Chondrocyte (in vitro differentiated cells): ENCODE measurements around the gene UBA52. TPM values are rescaled to one million over a fixed set of nuclear protein-coding genes. Genes with fewer than 3 reads are reported as not detected.
A peak's percentile ranks its signal among the peaks of the same experiment; 100 is the strongest.
"Not testable (repeated sequence)": the region's sequence is repeated elsewhere in the genome, so short reads cannot be mapped to it uniquely, and the experiment has no call there.

ENCODE experiments used
- DNase-seq: peaks from one replicate; pipeline ENCODE4 v3.0.0; 2021; ENCODE audit warnings: mixed read lengths, low spot score
- H3K27ac Mint-ChIP-seq: one replicate; pipeline ENCODE4 v1.8.0; 2021; ENCODE audit warnings: mild to moderate bottlenecking, moderate library complexity, mixed read lengths; ENCODE audit not compliant: unreplicated experiment
- H3K27me3 Mint-ChIP-seq: 2 replicates; pipeline ENCODE4 v1.8.0; 2021; ENCODE audit warnings: low read depth, mixed read lengths
- H3K36me3 Mint-ChIP-seq: 2 replicates; pipeline ENCODE4 v1.8.0; 2021; ENCODE audit warnings: low read depth, mixed read lengths
- H3K4me1 Mint-ChIP-seq: 2 replicates; pipeline ENCODE4 v1.8.0; 2021; ENCODE audit warnings: low read depth, mild to moderate bottlenecking, mixed read lengths
- H3K4me3 Mint-ChIP-seq: one replicate; pipeline ENCODE4 v1.8.0; 2021; ENCODE audit warnings: mild to moderate bottlenecking, moderate library complexity, mixed read lengths; ENCODE audit not compliant: unreplicated experiment
- H3K9me3 Mint-ChIP-seq: 2 replicates; pipeline ENCODE4 v1.8.0; 2021; ENCODE audit warnings: low read depth, mixed read lengths
- total RNA-seq: library from RNA; stranded (reverse); gene quantifications from 3 replicates; pipeline ENCODE4 v1.2.1, GENCODE V29; 2021
- TF ChIP-seq, protein P1 (sequence below): fragments of 200-600 bp; sonication (generic); IDR thresholded peaks from 2 replicates; pipeline ENCODE4 v1.5.0; 2021; ENCODE audit warnings: antibody characterized with exemption, mild to moderate bottlenecking, moderate library complexity

Gene UBA52
- total RNA-seq, 1 donor from 2014 or later = 749 TPM

- Mint-ChIP-seq H3K36me3 (no peaks in the 10 kb centered on the region), H3K4me1 (peaks cover 9% of the 10 kb centered on the region), H3K9me3 (no peaks in the 10 kb centered on the region), H3K27ac (no peak overlapping the region), H3K27me3 (peaks cover 6% of the 10 kb centered on the region), H3K4me3 (no peak overlapping the region)
- TF ChIP-seq, protein P1, sequence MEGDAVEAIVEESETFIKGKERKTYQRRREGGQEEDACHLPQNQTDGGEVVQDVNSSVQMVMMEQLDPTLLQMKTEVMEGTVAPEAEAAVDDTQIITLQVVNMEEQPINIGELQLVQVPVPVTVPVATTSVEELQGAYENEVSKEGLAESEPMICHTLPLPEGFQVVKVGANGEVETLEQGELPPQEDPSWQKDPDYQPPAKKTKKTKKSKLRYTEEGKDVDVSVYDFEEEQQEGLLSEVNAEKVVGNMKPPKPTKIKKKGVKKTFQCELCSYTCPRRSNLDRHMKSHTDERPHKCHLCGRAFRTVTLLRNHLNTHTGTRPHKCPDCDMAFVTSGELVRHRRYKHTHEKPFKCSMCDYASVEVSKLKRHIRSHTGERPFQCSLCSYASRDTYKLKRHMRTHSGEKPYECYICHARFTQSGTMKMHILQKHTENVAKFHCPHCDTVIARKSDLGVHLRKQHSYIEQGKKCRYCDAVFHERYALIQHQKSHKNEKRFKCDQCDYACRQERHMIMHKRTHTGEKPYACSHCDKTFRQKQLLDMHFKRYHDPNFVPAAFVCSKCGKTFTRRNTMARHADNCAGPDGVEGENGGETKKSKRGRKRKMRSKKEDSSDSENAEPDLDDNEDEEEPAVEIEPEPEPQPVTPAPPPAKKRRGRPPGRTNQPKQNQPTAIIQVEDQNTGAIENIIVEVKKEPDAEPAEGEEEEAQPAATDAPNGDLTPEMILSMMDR = no peak
- DNase-seq = no peak
Observed at GRCh38 chr19:18599485-18599884, 27.8 kb downstream of the UBA52 start.

GRCh38 chr19:18600692-18601397, 29.2 kb downstream of the UBA52 start:
- peaks cover 14% of the 10 kb centered on the region for H3K27me3 Mint-ChIP-seq
- not testable (repeated sequence) for H3K9me3 Mint-ChIP-seq, H3K4me1 Mint-ChIP-seq, H3K4me3 Mint-ChIP-seq, H3K36me3 Mint-ChIP-seq, H3K27ac Mint-ChIP-seq, DNase-seq

- TF ChIP-seq, protein P1 = no peak
- Mint-ChIP-seq H3K4me1 (peaks cover 9% of the 10 kb centered on the region), H3K27ac (no peak overlapping the region), H3K4me3 (no peak overlapping the region), H3K9me3 (no peaks in the 10 kb centered on the region), H3K27me3 (peaks cover 14% of the 10 kb centered on the region), H3K36me3 (no peaks in the 10 kb centered on the region)
- no peak for DNase-seq
Observed at GRCh38 chr19:18601875-18602274, 30.2 kb downstream of the UBA52 start.

- no peaks in the 10 kb centered on the region for H3K9me3 Mint-ChIP-seq
- no peak overlapping the region for H3K27ac Mint-ChIP-seq
- DNase-seq = no peak
- no peak overlapping the region for H3K4me3 Mint-ChIP-seq
- H3K36me3 Mint-ChIP-seq = no peaks in the 10 kb centered on the region
- peaks cover 21% of the 10 kb centered on the region for H3K27me3 Mint-ChIP-seq
- TF ChIP-seq, protein P1 = peak; percentile 49
- peaks cover 15% of the 10 kb centered on the region for H3K4me1 Mint-ChIP-seq
Observed at GRCh38 chr19:18603255-18603957, 31.7 kb downstream of the UBA52 start.

DNA sequence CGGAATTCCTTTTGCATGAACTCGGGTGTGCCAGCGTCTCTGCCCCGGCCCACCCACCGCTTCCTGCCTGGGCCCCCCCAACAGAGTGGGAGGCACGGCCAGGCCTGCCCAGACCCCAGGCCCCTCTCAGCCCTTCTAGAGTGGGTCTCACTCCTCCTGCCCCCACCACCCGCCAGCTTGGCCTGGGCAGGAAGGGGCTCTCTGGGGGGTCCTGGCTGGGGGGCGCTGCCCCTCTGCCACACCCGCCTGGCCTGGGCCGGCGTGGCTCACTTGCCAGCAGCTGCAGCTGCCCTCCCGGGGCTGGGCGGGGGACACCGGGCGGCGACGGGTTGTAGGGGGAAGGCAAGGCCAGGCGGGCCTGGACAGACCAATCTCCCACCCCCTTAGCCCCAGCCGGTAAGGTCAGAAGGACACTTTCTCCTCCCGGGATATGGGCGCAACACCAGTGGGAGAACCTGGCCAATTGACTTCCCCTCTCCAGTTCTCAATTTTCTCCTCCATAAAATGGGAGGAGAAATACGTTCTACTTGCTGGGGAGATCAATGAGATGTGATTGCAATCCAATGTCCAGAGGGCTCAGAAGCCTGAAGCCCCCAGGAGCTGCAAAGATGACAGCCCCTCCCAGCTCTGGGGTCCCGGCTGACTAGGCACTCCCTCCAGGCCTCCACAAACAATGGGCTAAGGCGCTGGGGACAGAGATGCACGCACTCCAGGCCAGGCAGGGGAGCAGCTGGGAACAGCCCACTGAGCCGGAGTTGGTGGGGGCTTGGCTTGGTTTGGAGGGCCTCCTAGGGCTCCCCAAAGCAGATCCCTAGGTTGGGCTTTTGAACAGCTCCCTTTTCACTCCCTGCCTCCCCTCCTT, 32.5 kb downstream of the UBA52 start:
- H3K4me1 Mint-ChIP-seq = peaks cover 15% of the 10 kb centered on the region
- no peak overlapping the region for H3K27ac Mint-ChIP-seq
- H3K4me3 Mint-ChIP-seq = no peak overlapping the region
- H3K9me3 Mint-ChIP-seq = no peaks in the 10 kb centered on the region
- TF ChIP-seq, protein P1 = no peak
- peaks cover 2% of the 10 kb centered on the region for H3K36me3 Mint-ChIP-seq
- DNase-seq = no peak
- H3K27me3 Mint-ChIP-seq = peaks cover 29% of the 10 kb centered on the region
